Aorta (tissue), 5 donors: ENCODE results near the gene RRBP1. TPM values are rescaled to one million over a fixed set of nuclear protein-coding genes. Genes with fewer than 3 reads are reported as not detected.

Source experiments
- ATAC-seq: fragments of 200-7000 bp; cut with Tn5 transposase; one replicate; pipeline ENCODE4 v1.9.1; 2022; ENCODE audit warnings: moderate library complexity; ENCODE audit not compliant: low FRiP score
- DNase-seq, 2 donors: peaks; one replicate each; pipeline ENCODE4 v3.0.0-alpha.2; 2020
- H3K27ac ChIP-seq, 2 donors: one replicate each; pipeline ENCODE4 v1.5.1; 2013; ENCODE audit warnings: low read length in 2 of 2, mild to moderate bottlenecking in 2 of 2, moderate library complexity in 2 of 2, control low read depth in 1 of 2, inconsistent platforms in 1 of 2, low read depth in 1 of 2
- H3K27me3 ChIP-seq, 2 donors: one replicate each; pipeline ENCODE4 v1.6.1; 2013; ENCODE audit warnings: control low read depth in 1 of 2, low read length in 1 of 2, mild to moderate bottlenecking in 1 of 2, moderate library complexity in 1 of 2; ENCODE audit not compliant: insufficient read depth in 2 of 2, control insufficient read depth in 1 of 2
- H3K36me3 ChIP-seq, 2 donors: one replicate each; pipeline ENCODE4 v1.6.1; 2013; ENCODE audit warnings: control low read depth in 1 of 2, low read length in 1 of 2, mild to moderate bottlenecking in 1 of 2; ENCODE audit not compliant: insufficient read depth in 2 of 2, control insufficient read depth in 1 of 2
- H3K4me1 ChIP-seq, 2 donors: one replicate each; pipeline ENCODE4 v1.6.1; 2013; ENCODE audit warnings: low read length in 2 of 2, control low read depth in 1 of 2, mild to moderate bottlenecking in 1 of 2, moderate library complexity in 1 of 2; ENCODE audit not compliant: insufficient read depth in 2 of 2, control insufficient read depth in 1 of 2
- H3K4me3 ChIP-seq, 2 donors: one replicate each; pipeline ENCODE4 v1.5.1; 2013; ENCODE audit warnings: low read length in 2 of 2, control low read depth in 1 of 2, mild to moderate bottlenecking in 1 of 2
- H3K9me3 ChIP-seq: one replicate; pipeline ENCODE4 v1.6.1; 2013; ENCODE audit warnings: mild to moderate bottlenecking, low read length; ENCODE audit not compliant: control insufficient read depth
- WGBS, 2 donors: extraction: QIAGEN DNeasy Blood & Tissue Kit; methylation state at CpG; one replicate each; pipeline ENCODE4 v1.1.7; 2013; 5-methylcytosine and 5-hydroxymethylcytosine counted together
- intact Hi-C, 2 donors: fragments of 100-400 bp; cut with DNase I; formaldehyde crosslinking; loops; one replicate each; pipeline versions ENCODE4 v1.14.2 to v1.15.0; 2022
- polyA plus RNA-seq, 2 donors: library from polyadenylated mRNA; stranded (reverse); fragments of 200-250 nt; gene quantifications; one replicate each; pipeline ENCODE4 v1.2.3, GENCODE V29; 2013
- total RNA-seq, 2 donors: library from RNA; stranded (reverse); fragmentation: NEBNext Ultra II Directional; extraction: Animal tissue kit (Norgen Biotek cat#: 25700); gene quantifications; one replicate each; pipeline ENCODE4 v1.2.1, GENCODE V29; 2021
- donor health status: healthy with polysubstance abuse.
- donor health status: Bipolar disorder and iron deficiency.
- donor health status: DM: no; HTN: no; CAD: no.
- donor health status: DM: no; HTN: no; CAD: no.
- donor health status: DM: yes; HTN: yes; CAD: no.

The RRBP1 gene
- total and polyA plus RNA-seq, 4 donors: 19.3 to 178 (median 122) TPM

DNA sequence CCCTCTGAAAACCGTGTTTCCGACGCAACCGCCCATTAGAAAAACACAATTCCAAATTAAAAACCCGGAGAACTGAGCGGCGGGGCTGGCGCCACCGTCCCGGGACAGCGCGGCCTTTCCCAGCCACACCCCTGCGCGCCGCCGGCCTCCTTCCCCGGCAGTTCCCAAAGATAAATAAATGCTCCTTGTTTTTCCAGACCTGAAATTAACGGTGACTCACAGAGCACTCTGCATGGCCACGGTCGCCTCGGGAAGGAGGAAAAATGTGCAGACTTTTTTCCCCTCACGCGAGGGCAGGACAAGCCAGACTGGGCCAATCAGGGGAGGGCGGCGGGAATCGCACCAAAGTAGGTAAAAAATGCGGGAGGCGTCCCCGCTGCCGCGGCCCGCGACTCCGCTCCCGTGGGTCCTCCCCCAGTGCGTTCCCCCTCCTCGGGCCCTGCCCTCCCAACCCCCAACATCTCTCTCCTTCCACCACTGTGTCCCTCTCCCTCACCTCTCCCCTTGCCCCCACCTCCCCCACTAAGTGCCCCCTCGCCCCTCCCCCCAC is 113.0 kb downstream of the RRBP1 start:
- Histone ChIP-seq H3K27ac (peak overlapping the region; percentile 65 to 98), H3K4me3 (peak overlapping the region; percentile 45 to 98), H3K36me3 (peaks cover 0 to 2% of the 10 kb centered on the region in 2 donors), H3K27me3 (no peaks in the 10 kb centered on the region), H3K9me3 (no peaks in the 10 kb centered on the region), H3K4me1 (peaks cover 0 to 3% of the 10 kb centered on the region in 2 donors)
- peak; percentile 90 for ATAC-seq
- intact Hi-C loops: loop anchor here in 1 of 2 donors (10.0 kb wide), 1 partner anchor 276 kb away; no protein-coding TSS in a partner anchor
- WGBS, 2 donors: 1% methylated on average over 31 to 38 of the region's 38 CpGs
- peak; percentile 95 to 97 for DNase-seq

DNA sequence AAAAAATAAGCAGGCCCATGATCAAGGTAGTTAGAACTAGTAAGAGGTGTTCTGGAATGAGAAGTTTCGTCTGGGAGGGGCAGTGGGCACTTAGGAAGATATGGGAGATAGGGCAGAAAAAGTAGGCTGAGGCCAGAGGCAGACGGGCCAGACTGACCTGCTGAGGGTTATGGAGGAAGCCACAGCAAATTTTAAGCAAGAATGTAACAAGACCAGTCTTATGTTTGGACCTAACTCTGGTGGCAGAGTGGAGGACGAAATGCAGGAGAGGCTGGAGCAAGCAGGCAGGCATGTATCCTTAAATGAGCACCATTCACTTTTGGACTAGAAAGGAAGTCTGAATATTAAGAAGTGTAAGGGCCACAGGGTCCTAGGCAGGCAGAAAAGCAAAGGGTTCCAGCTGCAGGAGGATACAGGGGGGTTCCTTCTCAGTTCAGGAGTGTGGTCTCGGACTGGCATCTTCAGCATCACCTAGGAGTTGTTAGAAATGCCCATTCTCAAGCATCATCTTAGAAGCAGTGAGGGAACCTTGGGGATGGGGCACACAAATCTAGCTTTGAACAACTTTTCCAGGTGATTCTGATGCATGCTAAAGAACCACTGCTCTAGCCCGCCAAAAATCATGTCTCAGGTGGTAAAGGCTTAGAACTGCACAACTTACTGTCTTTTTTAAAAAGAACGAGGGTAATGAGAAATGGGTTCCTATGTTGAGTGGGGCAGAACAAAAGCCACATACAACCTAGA is 113.8 kb downstream of the RRBP1 start:
- DNase-seq (no peak), ATAC-seq (no peak)
- H3K9me3 ChIP-seq: no peaks in the 10 kb centered on the region
- H3K27ac ChIP-seq: peak overlapping the region; percentile 98
- H3K4me3 ChIP-seq: no peak overlapping the region
- intact Hi-C loops: loop anchor here in 1 of 2 donors (10.0 kb wide), 1 partner anchor 277 kb away; no protein-coding TSS in a partner anchor
- no peaks in the 10 kb centered on the region for H3K27me3 ChIP-seq
- no peaks in the 10 kb centered on the region for H3K36me3 ChIP-seq
- 24 to 27% methylated on average over 6 of the region's 6 CpGs for WGBS, 2 donors
- peaks cover 0 to 2% of the 10 kb centered on the region in 2 donors for H3K4me1 ChIP-seq

DNA sequence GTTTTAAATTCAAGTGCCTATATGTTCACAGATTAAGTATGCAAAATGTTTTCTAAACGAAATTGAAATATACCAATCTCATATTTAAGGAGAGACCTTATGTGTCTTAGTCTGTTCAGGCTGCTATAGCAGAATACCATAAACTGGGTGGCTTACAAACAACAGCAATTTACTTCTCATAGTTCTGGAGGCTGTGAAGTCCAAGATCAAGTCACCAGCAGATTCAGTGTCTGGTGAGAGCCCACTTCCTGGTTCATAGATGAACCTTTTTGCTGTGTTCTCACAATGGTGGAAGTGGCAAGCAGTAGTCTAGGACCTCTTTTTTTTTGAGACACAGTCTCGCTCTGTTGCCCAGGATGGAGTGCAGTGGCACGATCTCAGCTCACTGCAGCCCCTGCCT is 115.7 kb downstream of the RRBP1 start:
- intact Hi-C loops: loop anchor here in 1 of 2 donors (10.0 kb wide), 1 partner anchor 278 kb away; no protein-coding TSS in a partner anchor
- no peaks in the 10 kb centered on the region for H3K36me3 ChIP-seq
- H3K27me3 ChIP-seq: no peaks in the 10 kb centered on the region
- DNase-seq (no peak), ATAC-seq (no peak)
- no peak overlapping the region for H3K4me3 ChIP-seq
- H3K9me3 ChIP-seq: no peaks in the 10 kb centered on the region
- peak overlapping the region; percentile 80 to 91 for H3K27ac ChIP-seq
- peaks cover 2 to 3% of the 10 kb centered on the region in 2 donors for H3K4me1 ChIP-seq
- 95 to 96% methylated on average over 3 of the region's 3 CpGs for WGBS, 2 donors

DNA sequence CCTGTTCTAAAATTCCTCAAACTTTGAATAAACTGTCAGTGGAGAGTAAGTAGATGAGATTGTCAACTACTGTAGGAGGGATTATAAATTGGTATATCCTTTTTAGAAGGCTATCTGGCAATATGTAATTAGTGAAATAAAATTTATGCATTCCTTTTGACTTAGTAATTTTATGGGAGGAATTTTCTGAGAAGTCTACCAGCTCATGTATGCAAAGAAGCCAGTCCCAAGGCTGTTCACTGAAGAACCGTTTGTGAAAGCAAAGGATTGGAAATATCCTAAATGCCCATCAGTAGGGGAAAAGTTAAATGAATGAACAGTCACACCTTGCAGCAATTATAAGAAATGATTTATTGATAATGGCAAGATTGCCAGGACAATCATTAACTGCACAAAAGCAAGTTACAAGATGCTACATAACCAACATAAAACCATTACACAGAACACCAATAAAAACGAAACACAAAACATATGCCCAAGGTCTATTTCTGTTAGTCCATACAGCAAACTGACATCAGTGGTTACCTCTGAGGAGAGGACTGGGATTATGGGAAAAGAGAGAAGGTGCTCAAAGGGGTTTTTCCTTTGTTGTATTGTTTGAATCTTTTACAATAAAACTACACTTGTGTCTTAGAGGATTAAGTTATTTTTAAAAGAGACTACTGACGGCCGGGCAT is 116.7 kb downstream of the RRBP1 start:
- peaks cover 2 to 4% of the 10 kb centered on the region in 2 donors for H3K4me1 ChIP-seq
- H3K27me3 ChIP-seq: no peaks in the 10 kb centered on the region
- WGBS, 2 donors: 35 to 38% methylated on average over 4 of the region's 4 CpGs
- no peak for DNase-seq
- H3K9me3 ChIP-seq: no peaks in the 10 kb centered on the region
- intact Hi-C loops: loop anchor here in 1 of 2 donors (10.0 kb wide), 1 partner anchor 279 kb away; no protein-coding TSS in a partner anchor
- H3K27ac ChIP-seq: peak overlapping the region in 1 of 2 donors; percentile 9
- ATAC-seq: no peak
- H3K4me3 ChIP-seq: no peak overlapping the region
- H3K36me3 ChIP-seq: no peaks in the 10 kb centered on the region

Other genes with a start within 250 kb of the RRBP1 start
- gene BFSP1, start 150.9 kb downstream of the RRBP1 start, total RNA-seq: 1 to 10 TPM; 1.5 to 2.6 TPM
- gene BFSP1, start 150.9 kb downstream of the RRBP1 start, polyA plus RNA-seq: 1 to 10 TPM; 2.4 to 9.9 TPM
- gene DSTN, start 112.2 kb downstream of the RRBP1 start, total RNA-seq: 1,000 to 10,000 TPM; 1,041 to 1,932 TPM
- gene DSTN, start 112.2 kb downstream of the RRBP1 start, polyA plus RNA-seq: 1,000 to 10,000 TPM; 2,289 to 5,298 TPM
- gene BANF2, start 17.7 kb upstream of the RRBP1 start, total RNA-seq: not detected
- not detected for gene BANF2, start 17.7 kb upstream of the RRBP1 start, polyA plus RNA-seq